NCI-H1436 (cell line): Measurements from ENCODE around the gene OR9A4.
"Not testable (repeated sequence)": the region's sequence is repeated elsewhere in the genome, so short reads cannot be mapped to it uniquely, and the experiment has no call there.

Source experiments
- DNase-seq: peaks from one replicate; lab custom pipeline; 2025; lab: John Stamatoyannopoulos, UW

OR9A4 gene

DNA sequence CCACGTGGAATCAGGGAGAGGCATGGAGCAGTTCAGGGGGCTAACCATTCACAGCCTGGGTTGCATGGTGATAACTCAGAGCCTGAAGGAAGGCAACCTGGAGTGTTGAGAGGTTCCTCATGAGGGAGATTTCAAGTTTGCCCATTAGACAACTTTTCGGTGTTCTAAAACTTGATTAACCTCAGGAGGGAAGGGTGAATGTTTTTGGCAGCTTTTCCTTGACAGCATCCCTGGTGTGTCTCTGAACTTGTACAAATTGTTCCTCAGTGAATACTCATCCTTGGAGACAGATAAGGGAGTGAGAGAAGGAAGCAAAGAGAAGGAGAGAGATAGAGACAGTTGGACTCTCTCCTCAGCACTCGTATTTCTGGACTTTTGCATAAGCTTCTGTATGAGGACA lies at the start of gene OR9A4:
Gene OR9A4 (plus strand): TSS at position 301 of the 400 bp plus-strand sequence. CDS start 2,477 bp downstream, outside the sequence.
- DNase-seq: no peak

GRCh38 chr7:141866974-141867373 lies 49.2 kb upstream of the OR9A4 start:
- DNase-seq: no peak

GRCh38 chr7:141872931-141873330 lies 43.3 kb upstream of the OR9A4 start:
- DNase-seq: no peak

- no peak for DNase-seq
These were observed 41.4 kb upstream of the OR9A4 start for GRCh38 chr7:141874787-141875186.

DNA sequence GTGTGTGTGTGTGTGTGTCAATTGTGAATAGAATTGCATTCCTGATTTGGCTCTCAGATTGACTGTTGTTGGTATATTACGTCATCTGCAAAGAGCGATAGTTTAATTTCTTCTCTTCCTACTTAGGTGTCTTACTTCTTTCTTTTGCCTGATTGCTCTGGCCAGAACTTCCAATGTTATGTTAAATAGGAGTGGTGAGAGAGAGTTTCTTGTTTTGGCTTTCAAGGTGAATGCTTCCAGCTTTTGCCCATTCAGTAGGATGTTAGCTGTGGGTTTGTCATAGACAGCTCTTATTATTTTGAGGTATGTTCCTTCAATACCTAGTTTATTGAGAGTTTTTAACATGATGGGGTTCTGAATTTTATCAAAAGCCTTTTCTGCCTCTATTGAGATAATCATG lies 40.7 kb upstream of the OR9A4 start:
- no peak for DNase-seq

DNA sequence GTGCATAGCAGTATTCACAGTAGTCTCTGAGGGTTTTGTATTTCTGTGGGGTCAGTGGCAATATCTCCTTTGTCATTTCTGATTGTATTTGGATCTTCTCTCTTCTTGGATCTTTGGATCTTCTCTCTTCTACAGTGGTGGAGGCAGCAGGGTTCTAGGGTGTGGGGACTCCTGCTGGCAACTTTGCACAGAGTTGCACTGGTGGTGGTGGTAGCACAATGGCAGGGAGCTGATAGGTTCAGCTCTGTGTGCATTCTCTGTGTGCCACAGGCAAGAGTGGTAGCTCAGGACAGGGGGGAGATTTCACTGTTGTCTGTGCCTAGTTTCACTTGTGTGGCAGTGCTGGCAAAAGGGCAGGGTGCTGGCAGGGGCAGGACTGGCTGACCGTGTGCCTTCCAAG lies 39.8 kb upstream of the OR9A4 start:
- DNase-seq: no peak

DNA sequence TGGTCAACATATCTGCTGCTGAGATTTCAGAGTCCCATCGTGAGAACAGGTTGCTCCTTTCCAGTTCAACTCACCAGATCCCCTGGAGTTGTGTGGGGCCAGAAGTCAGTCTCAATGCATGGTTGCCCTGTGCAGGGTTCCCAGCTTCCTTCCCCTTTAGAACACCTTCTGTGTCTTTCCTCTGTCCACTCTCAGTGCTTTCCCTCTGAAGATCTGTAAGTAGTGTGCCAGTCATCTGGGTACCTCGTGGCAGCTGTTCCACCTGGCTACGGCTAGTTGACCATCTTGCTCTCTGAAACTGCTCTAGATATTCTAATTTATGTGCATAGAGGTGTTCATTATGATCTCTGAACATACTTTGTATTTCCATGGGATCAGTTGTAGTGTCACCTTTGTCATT lies 38.8 kb upstream of the OR9A4 start:
- DNase-seq: no peak

GRCh38 chr7:141880960-141881359 lies 35.2 kb upstream of the OR9A4 start:
- DNase-seq: no peak

GRCh38 chr7:141884539-141885225 lies 31.5 kb upstream of the OR9A4 start:
- no peak for DNase-seq

GRCh38 chr7:141889321-141889720 lies 26.9 kb upstream of the OR9A4 start:
- DNase-seq: no peak

GRCh38 chr7:141891336-141891735 lies 24.9 kb upstream of the OR9A4 start:
- no peak for DNase-seq

DNA sequence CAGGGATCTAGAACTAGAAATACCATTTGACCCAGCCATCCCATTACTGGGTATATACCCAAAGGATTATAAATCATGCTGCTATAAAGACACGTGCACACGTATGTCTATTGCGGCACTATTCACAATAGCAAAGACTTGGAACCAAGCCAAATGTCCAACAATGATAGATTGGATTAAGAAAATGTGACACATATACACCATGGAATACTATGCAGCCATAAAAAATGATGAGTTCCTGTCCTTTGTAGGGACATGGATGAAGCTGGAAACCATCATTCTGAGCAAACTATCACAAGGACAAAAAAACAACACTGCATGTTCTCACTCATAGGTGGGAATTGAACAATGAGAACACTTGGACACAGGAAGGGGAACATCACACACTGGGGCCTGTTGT lies 16.8 kb upstream of the OR9A4 start:
- not testable (repeated sequence) for DNase-seq

DNA sequence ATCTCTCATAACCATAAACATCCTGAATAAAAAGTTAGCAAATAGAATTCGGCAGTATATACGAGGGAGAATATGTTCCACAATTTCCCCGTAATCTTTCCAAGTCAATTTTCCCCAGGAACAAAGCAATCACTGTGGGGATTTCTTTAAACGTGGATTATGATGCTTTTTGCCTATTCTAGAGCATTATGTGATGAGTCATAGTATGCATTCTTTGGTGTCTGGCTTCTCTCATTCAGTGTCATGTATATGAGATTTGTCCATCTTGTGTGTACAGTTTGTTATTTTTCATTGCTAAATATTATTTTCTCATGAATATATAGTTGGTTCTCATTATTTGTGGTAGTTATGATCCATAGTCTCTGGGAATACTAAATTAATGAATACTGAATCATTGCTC lies 9.9 kb upstream of the OR9A4 start:
- no peak for DNase-seq

DNA sequence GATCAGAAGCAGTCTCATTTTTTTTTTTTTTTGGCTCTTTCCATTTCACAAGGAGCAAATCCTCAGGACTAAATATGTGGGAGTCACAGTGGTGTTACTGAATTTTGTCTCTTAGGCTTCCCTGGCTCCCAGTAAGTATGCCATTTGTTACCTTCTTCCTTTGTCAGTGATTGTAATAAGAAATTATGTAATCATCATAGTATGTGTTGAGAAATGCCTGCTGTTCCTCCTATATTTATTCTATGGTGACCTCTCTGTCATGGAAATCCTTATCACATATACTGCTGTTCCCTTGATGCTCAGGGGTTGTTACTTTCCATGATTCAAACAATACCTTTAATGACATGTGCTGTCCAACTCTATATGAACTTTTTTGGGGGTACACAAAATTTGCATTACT lies 4.8 kb upstream of the OR9A4 start:
- no peak for DNase-seq

- DNase-seq: no peak
These were observed 634 bp upstream of the OR9A4 start for GRCh38 chr7:141915565-141915964.

DNA sequence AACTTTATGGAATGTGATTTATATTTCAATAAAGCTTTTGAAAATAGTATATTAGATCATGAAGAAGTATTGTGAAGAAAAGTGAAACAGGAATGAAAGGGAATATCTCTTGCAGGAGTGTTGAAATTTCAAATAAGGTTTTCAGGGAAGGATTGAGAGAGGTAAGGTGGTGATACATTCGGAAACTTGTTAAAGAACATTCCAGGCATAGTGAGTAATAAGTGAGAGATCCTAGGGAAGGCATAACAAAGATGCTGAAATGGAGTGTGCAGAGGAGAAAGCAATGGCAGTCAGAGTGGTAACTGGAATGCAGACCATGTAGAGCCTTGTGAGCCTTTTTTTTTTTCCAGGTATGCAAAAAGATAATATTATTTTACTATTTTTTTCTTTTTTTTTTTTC lies 4.1 kb downstream of the OR9A4 start:
- DNase-seq: no peak

- DNase-seq: no peak
These were observed 12.1 kb downstream of the OR9A4 start for GRCh38 chr7:141928146-141928844.

DNA sequence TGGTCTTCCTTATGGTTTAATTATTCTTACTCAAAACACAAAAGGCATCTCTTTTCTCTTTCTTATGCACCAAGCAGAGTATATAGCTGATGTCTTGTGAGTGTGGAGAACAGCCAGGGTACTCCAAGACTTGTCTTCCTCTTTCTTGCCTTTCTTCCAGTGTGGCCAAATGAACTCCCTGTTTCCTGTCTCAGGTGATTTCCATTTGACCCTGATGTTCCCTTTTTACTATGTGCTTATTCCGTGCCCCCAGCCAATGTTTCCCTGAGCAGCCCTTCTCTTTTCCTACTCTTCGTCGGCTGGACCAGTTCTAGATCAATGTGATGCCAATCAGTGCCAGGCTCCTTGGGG lies 12.6 kb downstream of the OR9A4 start:
- no peak for DNase-seq

- no peak for DNase-seq
These were observed 14.0 kb downstream of the OR9A4 start for GRCh38 chr7:141930211-141930610.

- DNase-seq: no peak
These were observed 24.9 kb downstream of the OR9A4 start for GRCh38 chr7:141941075-141941474.

GRCh38 chr7:141943846-141944245 lies 27.6 kb downstream of the OR9A4 start:
- DNase-seq: no peak

DNA sequence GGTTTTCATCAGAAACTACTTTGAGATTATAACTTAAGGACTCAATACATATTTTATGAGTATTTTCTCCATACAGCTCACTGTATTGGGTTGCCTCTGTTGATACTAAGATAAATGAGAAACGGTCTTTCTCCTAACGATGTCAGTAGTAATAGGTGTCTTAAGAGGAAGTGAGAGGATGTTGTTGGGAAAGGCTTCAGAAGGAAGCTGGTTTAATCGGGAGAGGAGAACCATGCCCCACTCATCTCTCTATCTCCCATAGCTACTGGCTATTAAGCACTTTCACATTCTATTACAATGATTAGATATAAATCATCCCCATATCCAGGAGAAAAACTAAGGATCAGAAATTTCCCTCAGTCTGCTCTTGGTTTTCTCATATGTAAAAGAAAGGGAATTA lies 28.6 kb downstream of the OR9A4 start:
- no peak for DNase-seq

DNA sequence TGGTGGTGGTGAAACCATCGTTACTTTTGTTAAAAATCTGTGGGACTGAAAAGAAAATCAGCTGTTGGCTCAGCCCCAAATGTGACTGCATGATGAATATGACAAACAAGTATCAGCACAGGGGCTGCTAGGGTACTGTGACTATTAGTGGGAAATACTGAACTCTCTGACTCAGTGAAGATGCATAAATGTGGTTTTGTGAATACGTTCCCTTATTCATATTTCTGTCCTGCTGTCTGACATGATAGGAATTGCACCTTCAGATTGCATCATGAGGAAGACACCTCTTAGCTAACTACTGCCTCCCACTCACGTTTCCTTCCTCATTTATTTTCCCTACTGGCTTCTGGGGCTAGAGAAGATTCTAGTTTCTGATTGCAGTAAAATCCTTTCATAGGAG lies 29.2 kb downstream of the OR9A4 start:
- no peak for DNase-seq

DNA sequence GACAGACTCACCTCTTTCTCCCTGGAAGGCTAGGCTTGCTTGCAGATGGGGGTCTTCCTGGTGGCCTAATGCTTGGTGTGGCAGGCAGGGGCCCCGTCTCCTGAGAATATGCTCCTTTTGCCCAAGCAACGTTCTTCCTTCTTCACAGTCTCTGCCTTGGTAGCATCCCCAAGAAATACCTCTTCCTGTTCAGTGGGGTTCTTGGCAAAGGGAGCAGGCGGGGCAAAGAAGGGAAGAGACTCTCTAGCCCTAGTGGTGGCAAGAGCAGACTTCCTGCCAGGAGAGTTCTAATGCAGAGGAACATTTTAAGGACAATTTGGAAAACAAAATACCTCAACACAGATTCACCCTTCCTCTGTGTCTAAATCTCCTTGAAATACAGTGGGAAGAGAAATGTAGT lies 30.6 kb downstream of the OR9A4 start, which contains the start of gene CLEC5A:
Gene CLEC5A (minus strand): TSS at position 179 of the 400 bp plus-strand sequence. CDS start 682 bp downstream, outside the sequence.
- no peak for DNase-seq
